Suprapubic skin (tissue), 3 donors: ENCODE measurements around the gene PGM1.

Source experiments
- CTCF ChIP-seq, 2 donors: fragments of 200-600 bp in 1 of 2; fragments of 450-650 bp in 1 of 2; sonication (generic) in 1 of 2; IDR thresholded peaks; one replicate each; pipeline ENCODE4 v1.5.1; 2016 to 2019; ENCODE audit warnings: antibody characterized with exemption in 2 of 2, mild to moderate bottlenecking in 1 of 2, moderate library complexity in 1 of 2
- POLR2A ChIP-seq, 2 donors: fragments of 450-650 bp; IDR thresholded peaks; one replicate each; pipeline ENCODE4 v1.6.1; 2017; ENCODE audit warnings: antibody characterized with exemption in 2 of 2, mild to moderate bottlenecking in 2 of 2, moderate library complexity in 2 of 2

- TF ChIP-seq CTCF (IDR thresholded peaks at IDR 0.05) (no peak), POLR2A (IDR thresholded peaks at IDR 0.05) (no peak)
Observed at GRCh38 chr1:63635681-63636080, 42.5 kb downstream of the PGM1 start.
